T-helper 1 cell treated with Interleukin-12 subunit alpha and Interleukin-12 subunit beta and Interleukin-4 antibody, amounts not matched to agents 30 ng/mL and 1 ng/mL, for 36 hours (primary cell): Measurements from ENCODE around the gene RPUSD4. TPM values are rescaled to one million over a fixed set of nuclear protein-coding genes. Genes with fewer than 3 reads are reported as not detected.

Experiments used
- intact Hi-C: fragments of 100-400 bp; cut with micrococcal nuclease; formaldehyde crosslinking; loops from one replicate; pipeline ENCODE4 v1.15.1; 2024
- total RNA-seq: library from RNA; stranded (reverse); gene quantifications from 2 replicates; pipeline ENCODE4 v1.2.3, GENCODE V29; 2022

The RPUSD4 gene
- total RNA-seq, 1 donor from 2014 or later: 36.9 TPM

GRCh38 chr11:126185259-126186024 is 26.0 kb downstream of the RPUSD4 start:
- intact Hi-C loops: no loop called here

GRCh38 chr11:126182787-126183445 is 28.5 kb downstream of the RPUSD4 start:
- intact Hi-C loops: no loop called here

GRCh38 chr11:126181939-126182730 is 29.3 kb downstream of the RPUSD4 start:
- intact Hi-C loops: no loop called here

GRCh38 chr11:126176853-126177470 is 34.5 kb downstream of the RPUSD4 start:
- intact Hi-C loops: no loop called here

- intact Hi-C loops: no loop called here
Observed at GRCh38 chr11:126175393-126175792, 36.1 kb downstream of the RPUSD4 start.

- intact Hi-C loops: no loop called here
Observed at GRCh38 chr11:126174816-126175215, 36.6 kb downstream of the RPUSD4 start.

- intact Hi-C loops: no loop called here
Observed at GRCh38 chr11:126173257-126173656, 38.2 kb downstream of the RPUSD4 start.

GRCh38 chr11:126172596-126173038 is 38.8 kb downstream of the RPUSD4 start:
- intact Hi-C loops: no loop called here

- intact Hi-C loops: no loop called here
Observed at GRCh38 chr11:126169291-126169690, 42.2 kb downstream of the RPUSD4 start.

- intact Hi-C loops: no loop called here
Observed at GRCh38 chr11:126167488-126167887, 44.0 kb downstream of the RPUSD4 start.

- intact Hi-C loops: no loop called here
Observed at GRCh38 chr11:126166413-126166812, 45.0 kb downstream of the RPUSD4 start.

GRCh38 chr11:126165757-126166156 is 45.7 kb downstream of the RPUSD4 start:
- intact Hi-C loops: no loop called here

- intact Hi-C loops: no loop called here
Observed at GRCh38 chr11:126165311-126165720, 46.1 kb downstream of the RPUSD4 start.

GRCh38 chr11:126164781-126165180 is 46.7 kb downstream of the RPUSD4 start:
- intact Hi-C loops: no loop called here

GRCh38 chr11:126163779-126164178 is 47.7 kb downstream of the RPUSD4 start:
- intact Hi-C loops: no loop called here

- intact Hi-C loops: no loop called here
Observed at GRCh38 chr11:126163074-126163700, 48.3 kb downstream of the RPUSD4 start.

GRCh38 chr11:126162306-126163030 is 49.0 kb downstream of the RPUSD4 start:
- intact Hi-C loops: no loop called here

- intact Hi-C loops: no loop called here
Observed at GRCh38 chr11:126161023-126161391, 50.4 kb downstream of the RPUSD4 start.

- intact Hi-C loops: no loop called here
Observed at GRCh38 chr11:126160345-126161022, 51.0 kb downstream of the RPUSD4 start.
